PC-9 (cell line): Measurements from ENCODE around the gene FAM72A. TPM values are rescaled to one million over a fixed set of nuclear protein-coding genes. Genes with fewer than 3 reads are reported as not detected.
A peak's percentile ranks its signal among the peaks of the same experiment; 100 is the strongest.
"Not testable (repeated sequence)": the region's sequence is repeated elsewhere in the genome, so short reads cannot be mapped to it uniquely, and the experiment has no call there.

Source experiments
- BruUV-seq: library from RNA; stranded (reverse); fragments of 400-500 nt; replicated peaks from 2 replicates; lab custom pipeline; 2021; lab: Mats Ljungman, UMichigan
- CTCF ChIA-PET: fragments of 300-600 bp; sonication (Branson Sonifier 250); formaldehyde crosslinking; loops from one replicate; lab custom pipeline; 2022; ENCODE audit warnings: antibody characterized with exemption; lab: Charles Lee
- POLR2A ChIA-PET: fragments of 300-600 bp; sonication (Branson Sonifier 250); formaldehyde crosslinking; loops from one replicate; lab custom pipeline; 2022; ENCODE audit warnings: antibody characterized with exemption; ENCODE audit not compliant: unreplicated experiment; lab: Charles Lee
- DNase-seq, 2 experiments: peaks; one replicate each; pipeline versions ENCODE4 v3.0.0 to v3.0.0-alpha.2; 2015 to 2022; ENCODE audit warnings: mixed read lengths in 1 of 2
- H2AFZ ChIP-seq: fragments of 200-600 bp; sonication (generic); 2 replicates; pipeline ENCODE4 v1.8.1; 2017; ENCODE audit warnings: antibody characterized with exemption
- H3F3A ChIP-seq: fragments of 200-600 bp; sonication (generic); 2 replicates; pipeline ENCODE4 v1.8.1; 2017; ENCODE audit warnings: antibody characterized with exemption, mild to moderate bottlenecking, low read depth; ENCODE audit not compliant: insufficient read depth
- H3K27ac ChIP-seq: fragments of 200-600 bp; sonication (generic); 2 replicates; pipeline ENCODE4 v1.6.1; 2016; ENCODE audit warnings: mixed run types
- H3K27me3 ChIP-seq: fragments of 200-600 bp; sonication (generic); 2 replicates; pipeline ENCODE4 v1.6.1; 2016; ENCODE audit warnings: low read depth, mixed run types; ENCODE audit not compliant: insufficient read depth
- H3K36me3 ChIP-seq: fragments of 200-600 bp; sonication (generic); 2 replicates; pipeline ENCODE4 v1.6.1; 2016; ENCODE audit warnings: low read depth, mixed run types
- H3K4me1 ChIP-seq: fragments of 200-600 bp; sonication (generic); replicated peaks from 2 replicates; pipeline ENCODE4 v1.6.1; 2016; ENCODE audit warnings: mixed run types; ENCODE audit not compliant: insufficient read depth
- H3K4me2 ChIP-seq: fragments of 200-600 bp; sonication (generic); 2 replicates; pipeline ENCODE4 v1.6.1; 2017; ENCODE audit warnings: mixed run types
- H3K4me3 ChIP-seq: fragments of 200-600 bp; sonication (generic); 2 replicates; pipeline ENCODE4 v1.6.1; 2016; ENCODE audit warnings: mixed run types
- H3K79me2 ChIP-seq: fragments of 200-600 bp; sonication (generic); 2 replicates; pipeline ENCODE4 v1.6.1; 2017; ENCODE audit warnings: low read depth, mixed run types
- H3K9me2 ChIP-seq: fragments of 200-600 bp; sonication (generic); 2 replicates; pipeline ENCODE4 v1.8.1; 2017; ENCODE audit warnings: mild to moderate bottlenecking; ENCODE audit not compliant: insufficient read depth
- H3K9me3 ChIP-seq: fragments of 200-600 bp; sonication (generic); 2 replicates; pipeline ENCODE4 v1.8.1; 2016; ENCODE audit warnings: low read depth; ENCODE audit not compliant: insufficient read depth
- H4K20me1 ChIP-seq: fragments of 200-600 bp; sonication (generic); 2 replicates; pipeline ENCODE4 v1.8.1; 2017; ENCODE audit not compliant: insufficient read depth
- intact Hi-C: fragments of 100-400 bp; cut with micrococcal nuclease; formaldehyde crosslinking; loops from one replicate; pipeline ENCODE4 v1.10.0; 2022; ENCODE audit not compliant: unreplicated experiment
- total RNA-seq: library from RNA; stranded (reverse); gene quantifications from 2 replicates; pipeline ENCODE4 v1.2.3, GENCODE V29; 2021

FAM72A gene
- total RNA-seq, 1 experiment from 2014 or later, result 20.0 TPM

DNA sequence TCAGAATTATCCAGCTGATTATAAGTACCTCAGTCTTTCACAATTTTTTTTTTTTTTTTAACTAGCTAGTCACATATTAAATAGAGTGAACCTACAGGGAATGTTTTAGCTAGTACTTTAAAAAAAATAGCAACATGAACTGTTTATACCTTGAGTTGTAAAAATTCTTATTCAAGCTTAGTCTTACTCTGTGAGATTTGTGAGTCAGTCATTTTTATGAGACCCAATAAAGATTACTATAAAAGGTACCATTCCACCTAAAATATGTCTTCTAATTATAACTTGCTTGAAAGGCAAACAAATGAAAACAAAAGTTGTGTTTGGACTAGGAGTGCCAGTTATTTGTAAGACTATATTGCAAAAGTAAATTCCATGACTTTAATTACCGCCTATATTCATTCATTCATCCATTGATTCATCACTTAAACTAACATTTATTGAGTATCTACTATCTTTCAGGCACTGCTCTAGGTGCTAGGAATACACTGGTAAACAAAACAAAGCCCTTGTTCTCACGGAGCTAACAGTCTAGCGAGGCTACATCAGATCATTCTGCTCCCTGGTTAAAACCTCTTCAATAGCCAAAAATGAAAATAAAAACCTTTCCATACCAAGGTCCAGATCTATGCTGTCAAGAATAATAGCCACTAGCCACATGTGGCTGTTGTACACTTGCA is 5.8 kb downstream of the FAM72A start:
- H3F3A ChIP-seq, H3K79me2 ChIP-seq, H3K27ac ChIP-seq, H3K9me2 ChIP-seq, H3K9me3 ChIP-seq, POLR2A ChIA-PET, H3K4me2 ChIP-seq, H3K4me1 ChIP-seq, H2AFZ ChIP-seq, H3K36me3 ChIP-seq, BruUV-seq, CTCF ChIA-PET, intact Hi-C loops, H3K27me3 ChIP-seq, H4K20me1 ChIP-seq, H3K4me3 ChIP-seq: not testable (repeated sequence)
- peak in 1 of 2 experiments; percentile 70 for DNase-seq

DNA sequence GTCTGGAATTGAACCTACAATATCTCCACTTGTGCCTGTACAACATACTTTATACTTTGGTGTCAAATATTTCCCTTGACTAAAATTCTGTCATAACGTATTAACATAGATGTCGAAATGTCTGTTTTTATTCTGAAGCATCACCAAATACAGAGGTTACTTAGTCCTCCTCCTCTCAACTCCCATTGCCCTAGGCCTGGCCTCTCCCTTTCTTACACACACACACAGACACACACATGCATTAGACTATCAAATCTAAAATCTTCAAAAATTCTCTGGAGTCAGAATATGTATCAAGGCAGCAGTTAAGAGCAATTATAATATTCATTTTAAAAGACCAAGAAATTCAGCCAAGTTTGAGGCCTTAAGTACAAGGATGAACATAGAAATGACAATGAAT is 7.5 kb downstream of the FAM72A start:
- H3K27me3 ChIP-seq, DNase-seq, H3F3A ChIP-seq, H3K79me2 ChIP-seq, H3K9me3 ChIP-seq, CTCF ChIA-PET, H2AFZ ChIP-seq, POLR2A ChIA-PET, H3K27ac ChIP-seq, H3K4me2 ChIP-seq, H3K4me1 ChIP-seq, H3K4me3 ChIP-seq, intact Hi-C loops, H4K20me1 ChIP-seq, H3K9me2 ChIP-seq, BruUV-seq, H3K36me3 ChIP-seq: not testable (repeated sequence)

- DNase-seq, H3K27me3 ChIP-seq, intact Hi-C loops, POLR2A ChIA-PET, H3K27ac ChIP-seq, H3K9me3 ChIP-seq, BruUV-seq, H3K4me2 ChIP-seq, H3K79me2 ChIP-seq, H3K4me3 ChIP-seq, H3K9me2 ChIP-seq, H4K20me1 ChIP-seq, H3F3A ChIP-seq, H3K36me3 ChIP-seq, H3K4me1 ChIP-seq, CTCF ChIA-PET, H2AFZ ChIP-seq: not testable (repeated sequence)
Measured at GRCh38 chr1:206186826-206187225, 15.8 kb downstream of the FAM72A start.

- H3K79me2 ChIP-seq, H3K4me1 ChIP-seq, BruUV-seq, H3K4me3 ChIP-seq, H3K27ac ChIP-seq, H3K27me3 ChIP-seq, POLR2A ChIA-PET, CTCF ChIA-PET, H3K9me3 ChIP-seq, H3K4me2 ChIP-seq, H3K9me2 ChIP-seq, H4K20me1 ChIP-seq, H3K36me3 ChIP-seq, H3F3A ChIP-seq, DNase-seq, H2AFZ ChIP-seq, intact Hi-C loops: not testable (repeated sequence)
Measured at GRCh38 chr1:206185778-206186177, 16.9 kb downstream of the FAM72A start.

GRCh38 chr1:206183788-206184187 is 18.9 kb downstream of the FAM72A start:
- H3K79me2 ChIP-seq, H3K27ac ChIP-seq, H2AFZ ChIP-seq, intact Hi-C loops, CTCF ChIA-PET, POLR2A ChIA-PET, BruUV-seq, H3K9me2 ChIP-seq, H3K4me2 ChIP-seq, H3F3A ChIP-seq, DNase-seq, H3K4me3 ChIP-seq, H3K36me3 ChIP-seq, H3K9me3 ChIP-seq, H3K4me1 ChIP-seq, H3K27me3 ChIP-seq, H4K20me1 ChIP-seq: not testable (repeated sequence)

DNA sequence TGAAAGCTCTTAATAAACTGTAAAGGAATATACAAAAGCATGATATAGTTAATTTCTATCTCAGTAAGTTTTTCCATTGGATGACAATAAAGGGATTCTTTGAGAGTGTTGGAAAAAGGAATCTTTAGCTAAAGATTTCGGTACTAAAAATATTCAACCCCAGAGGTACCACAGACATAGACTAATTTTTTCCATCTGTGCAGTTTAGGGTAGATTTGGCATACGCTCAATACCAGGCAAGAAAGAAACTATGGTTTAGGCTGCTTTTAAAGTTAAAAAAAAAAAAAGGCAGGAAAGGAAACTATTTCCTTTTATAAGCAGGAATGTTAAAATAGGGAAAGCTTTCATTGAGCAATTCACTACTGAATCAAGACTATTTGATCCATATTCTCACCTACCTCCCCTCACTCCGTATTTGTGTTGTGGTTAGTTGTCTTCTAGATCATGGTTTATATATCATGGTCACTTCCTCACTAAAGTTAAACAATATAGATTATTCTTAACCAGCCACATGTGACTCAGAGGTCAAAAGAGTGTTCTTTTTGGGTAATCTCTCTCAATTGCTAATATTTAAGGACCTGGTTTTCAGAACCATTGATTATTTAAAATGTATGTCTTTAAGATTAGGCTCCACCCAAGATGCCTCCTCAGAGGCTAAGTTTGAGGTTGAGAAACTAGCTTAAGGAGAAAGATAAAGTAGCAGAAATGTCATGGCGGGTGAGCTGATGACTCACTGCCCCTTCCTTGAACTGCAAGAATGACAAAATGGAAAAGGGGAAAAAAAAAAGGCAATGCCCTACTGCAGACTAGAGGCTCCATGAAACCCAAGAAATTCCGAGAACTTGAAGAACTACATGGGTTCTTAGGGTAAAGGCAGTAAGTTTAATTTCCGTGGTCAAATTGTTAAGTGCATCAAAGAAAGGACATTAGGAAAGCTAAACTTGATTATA is 20.0 kb downstream of the FAM72A start:
- H3K4me2 ChIP-seq, H3K9me3 ChIP-seq, POLR2A ChIA-PET, H3K4me3 ChIP-seq, CTCF ChIA-PET, H3K27me3 ChIP-seq, H3K9me2 ChIP-seq, H3K36me3 ChIP-seq, H4K20me1 ChIP-seq, H3K79me2 ChIP-seq, BruUV-seq, intact Hi-C loops, H2AFZ ChIP-seq: not testable (repeated sequence)
- Histone ChIP-seq H3K4me1 (peaks cover 16% of the 10 kb centered on the region), H3K27ac (peak overlapping the region; percentile 39; the same call in 1 of the 2 replicates), H3F3A (peaks cover 12% of the 10 kb centered on the region)
- peak in 1 of 2 experiments; percentile 43 for DNase-seq

DNA sequence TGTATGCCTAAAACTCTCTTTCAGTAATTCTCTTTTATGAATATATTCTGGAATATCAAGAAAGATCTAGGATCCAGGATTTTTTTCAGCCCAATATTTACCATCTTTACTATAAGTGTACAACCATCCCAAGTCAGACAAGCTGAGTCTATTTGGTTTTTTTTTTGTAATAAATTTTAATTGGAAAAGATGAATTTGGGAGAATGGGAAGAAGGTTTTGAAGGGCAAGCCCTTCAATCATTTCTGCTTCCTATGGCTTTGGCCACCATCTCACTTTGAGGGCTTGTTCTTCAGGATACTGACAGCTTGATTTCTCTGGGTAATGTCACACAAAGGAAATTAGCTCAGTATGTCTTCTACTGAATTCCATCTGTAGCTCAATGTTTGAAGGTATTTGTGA is 23.0 kb downstream of the FAM72A start:
- Histone ChIP-seq H3K4me1 (peaks cover 25% of the 10 kb centered on the region), H3K27ac (peak overlapping the region; percentile 54; the same call in 1 of the 2 replicates), H3F3A (peaks cover 12% of the 10 kb centered on the region)
- H3K36me3 ChIP-seq, H3K27me3 ChIP-seq, H2AFZ ChIP-seq, POLR2A ChIA-PET, CTCF ChIA-PET, H4K20me1 ChIP-seq, intact Hi-C loops, H3K4me2 ChIP-seq, H3K79me2 ChIP-seq, H3K9me2 ChIP-seq, BruUV-seq, H3K4me3 ChIP-seq, DNase-seq, H3K9me3 ChIP-seq: not testable (repeated sequence)
